ENCODE measurements around the gene SPOCK3.

DNA sequence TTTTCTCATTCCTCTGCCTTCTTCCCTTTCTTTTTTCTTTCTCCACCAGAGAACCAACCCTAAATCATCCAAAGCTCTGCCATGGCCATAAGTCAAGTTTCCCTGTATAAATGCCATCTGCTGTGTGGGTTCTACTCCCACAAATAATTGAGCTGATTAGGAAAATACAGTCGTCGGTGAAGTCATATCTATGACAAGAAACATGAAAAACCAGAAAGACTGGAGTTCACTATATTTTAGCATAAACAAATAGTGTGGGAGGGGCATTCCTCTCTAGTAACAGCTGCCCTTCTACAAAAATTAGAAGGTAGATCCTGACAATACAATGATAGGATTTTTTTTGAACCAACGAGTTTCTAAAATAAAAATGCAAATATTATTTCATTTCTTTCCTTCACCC is 48.8 kb downstream of the SPOCK3 start:
- no peak for TF ChIP-seq CEBPZ (IDR thresholded peaks at IDR 0.05; ENCODE audit: low read depth, low read length)
- TF ChIP-seq MXI1 (IDR thresholded peaks at IDR 0.05; ENCODE audit: low read depth, low read length): no peak
- TF ChIP-seq ZNF384 (IDR thresholded peaks at IDR 0.05; ENCODE audit: borderline replicate concordance, low read depth, low read length): no peak
- no peak for TF ChIP-seq BCL3 (IDR thresholded peaks at IDR 0.05; ENCODE audit: borderline replicate concordance, insufficient read depth, low read depth, low read length, poor library complexity, severe bottlenecking)
- TF ChIP-seq ZNF217 (IDR thresholded peaks at IDR 0.05): no peak
- TF ChIP-seq, protein P1, sequence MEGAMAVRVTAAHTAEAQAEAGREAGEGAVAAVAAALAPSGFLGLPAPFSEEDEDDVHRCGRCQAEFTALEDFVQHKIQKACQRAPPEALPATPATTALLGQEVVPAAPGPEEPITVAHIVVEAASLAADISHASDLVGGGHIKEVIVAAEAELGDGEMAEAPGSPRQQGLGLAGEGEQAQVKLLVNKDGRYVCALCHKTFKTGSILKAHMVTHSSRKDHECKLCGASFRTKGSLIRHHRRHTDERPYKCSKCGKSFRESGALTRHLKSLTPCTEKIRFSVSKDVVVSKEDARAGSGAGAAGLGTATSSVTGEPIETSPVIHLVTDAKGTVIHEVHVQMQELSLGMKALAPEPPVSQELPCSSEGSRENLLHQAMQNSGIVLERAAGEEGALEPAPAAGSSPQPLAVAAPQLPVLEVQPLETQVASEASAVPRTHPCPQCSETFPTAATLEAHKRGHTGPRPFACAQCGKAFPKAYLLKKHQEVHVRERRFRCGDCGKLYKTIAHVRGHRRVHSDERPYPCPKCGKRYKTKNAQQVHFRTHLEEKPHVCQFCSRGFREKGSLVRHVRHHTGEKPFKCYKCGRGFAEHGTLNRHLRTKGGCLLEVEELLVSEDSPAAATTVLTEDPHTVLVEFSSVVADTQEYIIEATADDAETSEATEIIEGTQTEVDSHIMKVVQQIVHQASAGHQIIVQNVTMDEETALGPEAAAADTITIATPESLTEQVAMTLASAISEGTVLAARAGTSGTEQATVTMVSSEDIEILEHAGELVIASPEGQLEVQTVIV (IDR thresholded peaks at IDR 0.05; ENCODE audit: borderline replicate concordance, partially characterized antibody): no peak
- TF ChIP-seq, protein P2, sequence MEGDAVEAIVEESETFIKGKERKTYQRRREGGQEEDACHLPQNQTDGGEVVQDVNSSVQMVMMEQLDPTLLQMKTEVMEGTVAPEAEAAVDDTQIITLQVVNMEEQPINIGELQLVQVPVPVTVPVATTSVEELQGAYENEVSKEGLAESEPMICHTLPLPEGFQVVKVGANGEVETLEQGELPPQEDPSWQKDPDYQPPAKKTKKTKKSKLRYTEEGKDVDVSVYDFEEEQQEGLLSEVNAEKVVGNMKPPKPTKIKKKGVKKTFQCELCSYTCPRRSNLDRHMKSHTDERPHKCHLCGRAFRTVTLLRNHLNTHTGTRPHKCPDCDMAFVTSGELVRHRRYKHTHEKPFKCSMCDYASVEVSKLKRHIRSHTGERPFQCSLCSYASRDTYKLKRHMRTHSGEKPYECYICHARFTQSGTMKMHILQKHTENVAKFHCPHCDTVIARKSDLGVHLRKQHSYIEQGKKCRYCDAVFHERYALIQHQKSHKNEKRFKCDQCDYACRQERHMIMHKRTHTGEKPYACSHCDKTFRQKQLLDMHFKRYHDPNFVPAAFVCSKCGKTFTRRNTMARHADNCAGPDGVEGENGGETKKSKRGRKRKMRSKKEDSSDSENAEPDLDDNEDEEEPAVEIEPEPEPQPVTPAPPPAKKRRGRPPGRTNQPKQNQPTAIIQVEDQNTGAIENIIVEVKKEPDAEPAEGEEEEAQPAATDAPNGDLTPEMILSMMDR (IDR thresholded peaks at IDR 0.05 in 2 of 3, conservative IDR thresholded peaks at IDR 0.05 in 1 of 3; ENCODE audit: control insufficient read depth in 2 of 3, extremely low read depth in 1 of 3, insufficient read depth in 1 of 3, low read depth in 3 of 3, low read length in 3 of 3): no peak

Measured in GM12878 (cell line).